ENCODE measurements around the gene PDCL3. TPM values are rescaled to one million over a fixed set of nuclear protein-coding genes. Genes with fewer than 3 reads are reported as not detected.
A peak's percentile ranks its signal among the peaks of the same experiment; 100 is the strongest.

The PDCL3 gene
- 20.7 and 33.7 TPM in 2 replicates for total RNA-seq
- 23.5 TPM for polyA plus RNA-seq (2012)

DNA sequence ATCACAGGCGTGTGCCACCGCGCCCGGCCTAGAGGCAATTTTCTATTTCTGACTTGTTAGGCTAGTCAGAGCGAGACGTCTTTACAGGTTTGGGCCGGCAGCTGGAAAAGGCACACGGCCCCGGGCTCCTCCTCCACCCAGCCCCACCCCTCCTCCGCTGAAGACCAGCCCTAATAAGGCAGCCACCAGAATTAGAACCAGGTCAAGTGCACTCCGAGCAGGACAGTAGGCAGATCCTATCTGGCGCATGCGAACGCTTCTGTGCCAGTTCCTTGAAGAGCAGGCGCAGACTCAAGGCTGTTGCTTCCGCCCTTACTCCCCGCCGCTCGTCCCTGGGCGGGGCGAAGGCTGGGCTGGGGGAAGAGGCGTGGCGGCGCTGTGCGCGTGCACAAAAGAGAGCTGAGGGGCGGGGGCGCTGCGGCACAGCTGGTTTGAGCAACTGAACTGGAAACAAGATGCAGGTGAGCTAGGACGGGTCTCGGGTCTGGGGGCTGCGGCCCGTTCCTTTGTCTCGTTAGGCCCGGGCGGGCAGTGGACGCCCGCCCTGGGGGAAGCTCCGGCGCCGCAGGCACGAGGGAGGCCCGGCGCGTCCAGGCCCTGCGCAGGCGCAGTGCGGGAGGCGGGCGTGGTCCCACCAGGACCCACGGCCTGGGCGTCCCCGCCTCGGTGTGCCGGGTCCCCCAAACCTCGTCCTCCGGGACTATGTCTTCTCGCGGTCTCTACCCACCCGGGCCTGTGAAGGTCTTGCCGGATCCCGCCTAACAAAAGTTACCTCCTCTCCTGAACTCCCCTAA, at the start of gene PDCL3:
TSS of gene PDCL3 (plus strand) at position 381 of the 794 bp plus-strand sequence. CDS start at position 456, 75 bp downstream.
- DNase-seq (ENCODE audit: low read depth): peak; percentile 100

DNA sequence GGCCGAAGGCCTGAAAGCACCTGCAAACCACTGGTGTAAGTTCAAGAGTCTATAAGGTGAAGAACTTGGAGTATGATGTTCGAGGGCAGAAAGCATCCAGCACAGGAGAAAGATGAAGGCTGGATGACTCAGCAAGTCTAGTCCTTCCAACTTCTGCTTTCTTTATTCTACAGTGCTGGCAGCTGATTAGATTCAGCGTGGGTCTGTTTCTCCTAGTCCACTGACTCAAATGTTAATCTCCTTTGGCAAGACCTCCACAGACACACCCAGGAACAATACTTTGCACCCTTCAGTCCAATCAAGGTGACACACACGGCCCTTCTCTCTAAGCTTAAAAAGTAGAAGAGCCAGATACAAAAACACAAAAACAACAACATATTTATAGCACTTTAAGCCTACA, 49.1 kb upstream of the PDCL3 start:
- no peak for DNase-seq (ENCODE audit: low read depth)

DNA sequence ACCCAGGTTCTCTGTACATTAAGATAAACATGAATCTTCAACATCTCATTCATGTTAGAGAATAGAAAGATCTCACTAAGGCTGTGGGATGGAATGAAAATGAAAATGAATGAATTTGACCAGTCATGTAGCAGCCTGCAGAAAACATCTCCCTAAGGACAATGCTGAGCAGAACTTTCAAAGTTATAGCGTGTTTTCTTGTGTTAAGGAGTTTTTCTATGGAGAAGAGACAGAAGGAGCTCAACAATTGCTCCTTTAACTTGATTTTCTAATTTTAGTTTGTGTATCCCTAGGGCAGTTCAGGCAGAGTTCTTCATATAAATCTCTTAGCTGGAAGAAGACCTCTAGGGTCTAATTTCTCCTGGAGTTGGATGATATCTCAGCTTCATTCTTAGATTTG, 45.2 kb upstream of the PDCL3 start:
- DNase-seq (ENCODE audit: low read depth): no peak

DNA sequence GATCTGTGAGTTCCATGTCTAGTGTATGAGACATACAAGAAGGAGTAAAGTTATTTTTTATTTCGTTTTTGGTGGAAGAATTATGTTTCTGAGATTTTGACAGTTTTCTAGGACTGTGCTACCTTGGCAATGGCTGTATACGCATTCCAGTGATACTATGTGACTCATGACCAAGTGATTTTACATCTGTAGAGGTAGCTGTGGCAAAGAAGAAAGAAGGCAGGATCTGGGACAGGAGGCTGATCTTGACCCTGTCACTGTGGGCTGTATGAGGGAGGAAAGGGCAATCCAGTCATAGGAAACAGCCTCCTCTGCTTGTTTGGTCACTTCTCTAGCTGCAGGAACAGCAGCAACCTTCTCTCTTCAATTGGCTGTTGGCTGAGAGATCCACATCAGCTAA, 44.0 kb upstream of the PDCL3 start:
- DNase-seq (ENCODE audit: low read depth): no peak

DNA sequence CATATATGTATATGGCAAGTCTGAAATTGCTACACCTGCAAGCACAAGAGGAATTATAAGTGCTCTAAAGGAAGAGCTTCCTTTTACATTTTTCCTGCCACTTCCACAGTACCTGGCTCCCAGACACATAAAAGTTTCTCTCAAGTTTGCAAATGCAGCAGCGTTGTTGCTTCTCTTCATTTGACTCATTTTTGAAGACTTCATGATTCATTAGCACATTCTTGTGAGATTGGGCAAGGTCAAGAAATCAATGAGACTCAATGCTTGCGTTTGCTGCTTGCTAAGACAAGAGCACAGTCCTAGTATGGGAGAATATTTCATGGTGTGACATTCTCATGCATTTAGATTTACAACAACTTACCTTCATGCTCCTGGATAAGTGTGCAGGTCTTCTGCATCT, 42.6 kb upstream of the PDCL3 start:
- no peak for DNase-seq (ENCODE audit: low read depth)

DNA sequence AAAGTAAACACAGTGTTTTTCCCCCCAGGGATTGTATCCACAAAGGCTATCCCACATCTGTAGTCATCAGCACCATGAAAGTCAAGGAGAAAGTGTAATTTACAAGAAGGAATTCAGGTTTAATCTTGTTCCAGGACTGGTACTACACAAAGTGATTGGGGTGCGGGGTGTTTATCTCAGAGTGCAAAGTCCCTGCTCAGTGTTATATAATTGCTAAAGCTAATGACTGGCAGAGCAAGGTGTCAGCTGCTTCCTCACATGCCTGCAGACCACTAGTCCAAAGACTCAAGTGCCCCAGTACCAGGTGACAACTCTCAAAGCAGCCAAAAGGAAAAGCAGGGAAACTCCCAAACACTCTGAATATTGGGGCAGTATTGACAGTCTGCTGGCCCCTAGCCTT, 40.4 kb upstream of the PDCL3 start:
- DNase-seq (ENCODE audit: low read depth): peak; percentile 3

DNA sequence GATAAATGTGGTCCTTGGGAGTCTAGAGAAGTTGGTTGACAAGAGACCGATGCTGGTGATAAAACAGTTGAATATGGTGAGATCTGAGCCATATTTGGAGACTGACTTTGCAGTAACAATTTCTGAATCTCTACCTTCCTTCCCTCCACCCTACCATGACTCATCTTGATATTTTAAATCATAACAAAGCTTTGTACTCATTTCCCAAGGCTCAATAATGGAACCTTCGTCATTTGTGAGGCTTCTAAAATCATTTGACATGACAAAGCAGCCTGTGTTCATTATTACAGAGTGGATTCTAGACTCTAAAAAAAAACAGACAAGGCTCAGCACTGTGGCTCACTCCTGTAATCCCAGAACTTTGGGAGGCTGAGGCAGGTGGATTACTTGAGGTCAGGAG, 38.5 kb upstream of the PDCL3 start:
- peak; percentile 3 for DNase-seq (ENCODE audit: low read depth)

DNA sequence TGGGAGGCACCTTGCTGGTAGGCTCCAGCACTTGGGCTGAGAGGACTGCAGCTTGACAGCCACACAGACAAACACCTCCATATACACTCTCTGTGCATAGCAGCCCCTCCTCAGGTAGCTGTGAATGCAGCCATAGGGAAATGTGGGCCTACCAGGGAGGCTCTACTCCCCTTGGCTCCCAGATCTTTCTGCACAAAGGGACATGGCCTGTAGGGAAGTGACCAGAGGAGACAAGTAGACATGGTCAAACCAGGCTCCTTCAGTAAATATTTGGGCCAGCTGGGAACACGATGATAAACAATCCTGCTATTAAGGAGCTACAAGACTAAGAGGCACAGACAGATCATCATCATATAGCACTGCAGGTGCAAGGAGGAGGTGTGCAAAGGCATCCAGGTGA, 35.9 kb upstream of the PDCL3 start:
- DNase-seq (ENCODE audit: low read depth): no peak

DNA sequence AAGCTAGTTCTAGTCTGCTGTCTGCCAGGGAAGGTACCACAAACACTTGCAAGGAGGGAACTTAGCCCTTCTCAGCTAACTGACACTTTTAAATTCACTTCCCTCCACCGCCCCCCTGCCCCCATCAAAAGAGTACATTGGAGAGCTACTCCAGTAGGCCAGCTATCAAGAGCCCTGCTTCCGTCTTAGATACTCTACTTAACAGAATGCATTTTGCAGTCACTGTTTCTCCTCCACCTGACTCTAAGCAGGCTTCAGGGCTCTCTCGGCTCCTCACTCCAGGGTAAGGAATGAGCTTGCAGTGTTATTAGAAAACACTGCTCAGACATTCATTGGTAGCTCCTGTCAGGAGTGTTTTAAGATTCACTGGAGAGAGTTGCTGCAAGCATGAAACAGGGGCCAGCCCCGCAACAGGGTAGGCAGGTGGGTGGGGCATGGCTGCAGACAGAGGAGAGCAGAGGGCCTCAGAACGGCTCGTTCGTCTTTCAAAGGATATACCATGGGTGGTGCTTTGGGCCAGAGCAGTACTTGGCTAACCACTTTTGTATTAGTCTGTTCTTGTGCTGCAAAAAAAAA, 35.3 kb upstream of the PDCL3 start:
- DNase-seq (ENCODE audit: low read depth): no peak

DNA sequence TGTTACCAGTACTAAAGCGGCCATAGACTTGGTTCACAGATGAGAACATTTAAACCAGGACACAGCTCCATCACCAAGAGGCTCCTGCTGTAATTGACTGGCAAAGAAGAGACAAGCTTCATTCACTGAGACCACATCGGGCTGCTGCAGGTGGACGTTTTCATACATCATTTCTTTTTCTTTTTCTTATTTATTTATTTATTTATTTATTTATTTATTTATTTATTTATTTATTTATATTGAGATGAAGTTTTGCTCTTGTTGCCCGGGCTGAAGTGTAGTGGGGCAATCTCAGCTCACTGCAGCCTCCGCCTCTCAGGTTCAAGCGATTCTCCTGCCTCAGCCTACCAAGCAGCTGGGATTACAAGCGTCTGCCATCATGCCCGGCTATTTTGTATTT, 33.6 kb upstream of the PDCL3 start:
- no peak for DNase-seq (ENCODE audit: low read depth)

DNA sequence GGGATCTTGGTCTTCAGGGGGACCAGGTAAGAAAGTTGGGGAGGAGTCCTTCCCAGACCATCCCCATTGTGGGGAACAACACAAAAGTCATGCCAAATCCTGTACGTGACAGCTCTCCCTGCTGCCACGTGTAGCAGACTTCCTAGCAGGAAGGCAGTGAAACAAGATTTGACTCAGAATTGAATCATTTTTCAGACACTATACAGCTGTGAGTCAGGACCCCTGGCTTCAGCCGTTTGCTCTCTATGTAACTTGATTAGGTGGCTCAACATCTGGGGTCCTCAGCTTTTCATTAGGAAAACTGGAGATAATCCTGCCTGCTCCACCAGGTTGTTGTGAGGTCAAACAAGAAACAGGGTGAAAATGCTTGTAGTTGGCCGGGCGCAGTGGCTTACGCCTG, 32.9 kb upstream of the PDCL3 start:
- no peak for DNase-seq (ENCODE audit: low read depth)

DNA sequence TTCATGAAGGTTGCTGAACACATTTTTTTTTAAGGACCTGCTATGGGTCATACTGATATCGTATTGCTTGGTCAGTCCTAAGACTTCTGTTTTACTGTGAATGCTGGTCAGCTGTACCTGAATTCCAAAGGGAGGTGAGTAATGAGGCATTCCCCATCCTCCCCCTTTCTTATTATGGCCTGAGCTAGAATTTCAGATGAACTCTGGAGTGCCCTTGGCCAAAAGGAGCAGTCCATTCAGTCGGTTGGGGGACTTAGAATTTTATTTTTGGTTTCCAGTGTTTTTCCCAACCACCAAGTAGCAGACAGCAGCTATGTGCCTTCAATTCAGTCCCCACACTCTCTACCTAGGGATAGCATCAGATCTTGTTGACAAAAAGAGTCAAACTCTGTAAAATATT, 26.9 kb upstream of the PDCL3 start:
- peak; percentile 10 for DNase-seq (ENCODE audit: low read depth)

DNA sequence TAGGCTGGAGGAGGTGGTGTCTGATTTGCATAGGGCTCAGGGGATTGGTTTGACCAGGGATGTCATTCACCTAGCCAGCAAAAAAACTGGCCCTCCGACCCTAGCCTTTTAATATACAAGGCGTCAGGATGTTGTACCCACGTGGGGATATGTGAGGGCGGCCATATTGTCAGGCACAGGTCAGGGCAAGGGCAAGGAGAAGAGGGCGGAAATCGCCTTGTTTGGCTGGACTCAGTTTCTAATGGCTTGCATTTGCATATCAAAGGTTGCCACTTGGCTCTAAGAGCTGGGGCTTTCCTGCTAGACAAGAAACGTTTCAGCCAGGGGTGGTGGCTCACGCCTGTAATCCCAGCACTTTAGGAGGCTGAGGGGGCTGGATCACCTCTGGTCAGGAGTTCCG, 24.9 kb upstream of the PDCL3 start:
- no peak for DNase-seq (ENCODE audit: low read depth)

DNA sequence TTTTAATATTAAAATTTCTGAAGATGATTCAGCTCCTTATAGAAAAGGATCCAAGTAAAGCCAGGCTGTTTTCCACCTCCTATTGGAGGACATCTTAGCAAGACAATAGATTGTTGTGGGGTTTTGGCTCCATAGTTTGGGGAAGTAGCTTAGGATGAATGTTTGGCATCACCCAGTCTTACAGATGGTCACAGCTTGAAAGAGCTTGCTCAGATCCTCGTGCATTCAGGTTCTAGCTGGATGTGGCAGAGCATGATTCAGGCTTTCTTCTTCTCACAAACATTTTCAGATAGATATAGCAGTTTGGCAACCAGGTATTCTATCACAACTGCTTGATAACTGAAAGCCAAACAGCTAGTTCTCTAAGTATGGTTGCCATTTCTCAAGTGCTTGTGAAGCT, 23.6 kb upstream of the PDCL3 start:
- DNase-seq (ENCODE audit: low read depth): no peak

DNA sequence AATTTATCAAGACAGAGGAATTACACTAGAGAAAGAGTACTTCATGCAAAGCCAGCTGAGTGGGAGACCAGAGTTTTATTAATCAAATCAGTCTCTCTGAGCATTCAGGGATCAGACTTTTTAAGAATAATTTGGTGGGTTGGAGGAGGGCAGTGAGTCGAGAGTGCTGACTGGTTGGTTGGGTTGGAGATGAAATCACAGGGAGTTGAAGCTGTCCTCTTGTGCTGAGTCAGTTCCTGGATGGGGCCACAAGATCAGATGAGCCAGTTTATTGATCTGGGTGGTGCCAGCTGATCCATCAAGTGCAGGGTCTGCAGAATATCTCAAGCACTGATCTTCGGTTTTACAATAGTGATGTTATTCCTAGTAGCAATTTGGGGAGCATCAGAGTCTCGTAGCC, 21.4 kb upstream of the PDCL3 start:
- DNase-seq (ENCODE audit: low read depth): no peak

DNA sequence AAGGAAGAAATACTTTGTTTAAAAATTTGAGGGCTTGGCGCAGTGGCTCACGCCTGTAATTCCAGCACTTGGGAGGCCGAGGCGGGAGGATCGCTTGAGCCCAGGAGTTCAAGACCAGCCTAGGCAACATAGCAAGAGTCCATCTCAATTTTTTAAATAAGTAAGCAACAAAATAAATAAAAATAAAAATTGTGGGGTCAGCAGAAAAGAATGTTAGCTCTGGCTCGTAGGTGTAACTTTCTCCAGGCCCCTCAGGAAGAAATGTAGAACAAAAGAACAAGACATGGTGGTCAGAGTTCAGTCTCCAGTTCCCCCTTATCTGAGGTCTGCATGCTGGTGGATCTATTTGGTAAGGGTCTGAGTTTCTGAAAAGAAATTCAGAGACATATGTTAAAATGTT, 20.4 kb upstream of the PDCL3 start:
- DNase-seq (ENCODE audit: low read depth): no peak

DNA sequence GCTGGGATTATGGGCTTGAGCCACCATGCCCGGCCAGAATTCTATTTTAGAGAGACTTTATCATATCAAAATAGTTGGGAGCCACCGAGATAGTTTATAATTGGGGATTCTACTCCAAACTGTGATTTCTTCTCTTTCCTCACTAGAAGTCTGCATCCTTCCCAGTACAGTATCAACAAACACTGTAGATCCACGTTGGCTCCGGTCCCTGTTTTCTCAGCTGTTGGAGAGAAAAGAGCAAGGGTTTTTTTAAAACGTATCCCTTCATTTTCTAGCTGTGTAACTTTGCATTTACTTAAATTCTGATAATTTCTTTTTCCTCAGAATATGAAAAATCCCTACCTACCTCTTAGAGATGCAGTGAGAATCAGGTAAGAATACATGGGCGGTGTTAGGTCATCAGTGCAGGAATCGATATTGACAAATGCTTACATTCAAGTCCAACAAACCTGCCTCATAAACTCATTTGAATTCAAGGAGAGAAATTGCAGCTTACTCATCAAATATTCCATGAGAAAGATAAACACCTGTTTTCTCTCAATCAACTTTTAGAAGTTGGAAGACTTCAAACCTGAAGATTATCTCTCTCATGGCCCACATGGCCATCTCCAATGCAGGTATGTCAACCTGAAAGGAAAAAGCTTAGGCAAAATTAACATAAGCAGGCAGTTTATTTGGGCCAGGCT, 17.7 kb upstream of the PDCL3 start:
- peak; percentile 26 for DNase-seq (ENCODE audit: low read depth)

DNA sequence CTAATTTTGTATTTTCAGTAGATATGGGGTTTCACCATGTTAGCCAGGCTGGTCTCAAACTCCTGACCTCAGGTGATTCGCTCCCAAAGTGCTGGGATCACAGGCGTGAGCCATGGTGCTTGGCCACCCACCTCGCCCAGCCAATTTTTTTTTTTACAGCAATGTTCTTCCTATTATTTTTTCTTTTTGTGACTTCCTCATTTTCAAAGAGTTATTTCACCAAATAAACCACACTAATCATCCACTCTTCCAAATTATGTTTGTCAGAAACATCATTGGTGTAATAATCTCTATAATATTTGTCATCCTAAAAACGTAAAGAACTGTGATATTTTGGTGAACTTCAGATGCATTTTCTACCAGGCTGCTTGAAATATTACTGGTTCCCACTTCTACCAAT, 16.3 kb upstream of the PDCL3 start:
- no peak for DNase-seq (ENCODE audit: low read depth)

DNA sequence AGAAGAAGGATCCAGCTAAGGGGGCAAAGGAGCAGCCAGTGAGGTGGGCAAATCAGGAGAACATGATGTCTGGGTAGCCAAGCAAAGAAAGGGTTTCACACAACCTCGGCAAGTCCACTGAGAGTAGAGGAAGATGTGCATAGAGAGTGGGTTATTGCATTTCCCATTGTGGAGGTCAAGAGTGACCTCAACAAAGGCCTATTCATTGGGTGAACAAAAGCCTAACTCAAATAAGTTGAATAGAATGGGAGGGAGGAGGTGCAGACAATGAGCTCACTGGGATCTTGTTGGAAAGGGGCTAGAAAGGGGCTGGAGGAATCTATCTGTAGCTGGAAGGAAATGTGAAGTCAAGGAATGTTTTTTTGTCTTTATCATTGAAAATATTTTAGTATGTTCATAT, 14.0 kb upstream of the PDCL3 start:
- no peak for DNase-seq (ENCODE audit: low read depth)

DNA sequence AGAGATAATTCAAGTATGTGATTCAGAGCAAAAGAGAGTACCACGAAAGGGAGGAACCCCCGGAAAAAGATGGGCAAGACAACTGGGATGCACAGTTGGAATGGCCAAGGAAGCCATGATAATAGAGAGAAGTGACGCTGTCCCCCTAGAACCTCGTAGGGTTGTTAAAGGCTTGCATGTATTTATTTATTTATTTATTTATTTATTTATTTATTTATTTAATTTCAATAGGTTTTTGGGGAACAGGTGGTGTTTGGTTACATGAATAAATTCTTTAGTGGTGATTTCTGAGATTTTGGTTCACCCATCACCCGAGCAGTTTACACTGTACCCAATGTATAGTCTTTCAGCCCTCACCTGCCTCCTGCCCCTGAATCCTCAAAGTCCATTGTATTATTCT, 11.5 kb upstream of the PDCL3 start:
- DNase-seq (ENCODE audit: low read depth): no peak

DNA sequence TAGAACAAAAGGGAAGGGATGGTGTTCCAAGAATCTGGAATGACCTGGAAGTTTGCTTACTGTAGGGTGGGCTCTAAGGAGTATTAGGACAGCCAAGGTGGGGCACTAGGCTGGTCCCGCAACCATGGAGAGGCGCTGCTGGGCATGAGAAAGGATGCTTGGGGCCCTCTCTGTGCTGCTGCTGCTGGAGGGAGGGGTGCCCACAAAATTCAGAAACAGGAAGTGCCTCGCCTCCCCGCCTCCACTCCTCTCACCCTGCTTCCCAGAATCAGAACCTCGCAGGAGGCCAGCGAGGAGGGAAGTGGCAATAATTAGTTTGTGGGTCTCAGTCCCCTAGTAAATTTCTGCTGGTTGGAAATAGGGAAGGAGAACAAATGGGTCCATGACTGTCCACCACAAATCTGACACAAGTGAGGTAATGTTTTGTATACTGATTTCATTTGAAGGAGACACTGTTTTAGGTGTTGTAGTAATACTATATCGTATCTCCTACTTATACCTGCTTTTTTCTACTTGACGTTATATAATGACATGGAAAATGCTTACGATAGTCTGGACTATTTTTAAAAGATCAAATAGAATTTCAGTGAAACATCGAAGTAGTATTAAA, 7.9 kb upstream of the PDCL3 start:
- no peak for DNase-seq (ENCODE audit: low read depth)

DNA sequence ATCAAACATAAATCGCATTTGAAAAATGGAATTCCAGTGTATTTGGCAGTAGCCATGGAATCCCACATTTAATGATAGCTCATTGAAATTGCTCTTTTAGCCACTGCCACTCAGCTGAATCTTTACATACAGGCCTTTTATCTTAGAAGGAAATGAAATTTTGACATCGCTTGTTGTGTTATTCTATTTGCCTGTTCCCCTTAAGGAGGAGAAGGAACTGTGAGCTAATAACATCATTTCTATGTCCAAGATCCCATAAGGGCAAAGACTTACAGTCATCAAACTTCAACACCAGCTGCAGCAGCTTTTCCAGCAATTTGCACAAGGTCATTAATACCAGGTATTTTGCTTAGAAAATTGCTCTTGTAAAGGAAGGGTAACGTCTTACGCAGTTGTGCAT, 6.0 kb upstream of the PDCL3 start:
- no peak for DNase-seq (ENCODE audit: low read depth)
